Measurements from ENCODE around the gene PEX26. TPM values are rescaled to one million over a fixed set of nuclear protein-coding genes. Genes with fewer than 3 reads are reported as not detected.
"Not testable (repeated sequence)": the region's sequence is repeated elsewhere in the genome, so short reads cannot be mapped to it uniquely, and the experiment has no call there.

The PEX26 gene
- total RNA-seq, 1 donor from 2014 or later = 24.7 TPM

- no peak for DNase-seq (ENCODE audit: low read depth, low spot score)
Observed at GRCh38 chr22:18116634-18117033, 38.8 kb downstream of the PEX26 start.

GRCh38 chr22:18118345-18118915 lies 40.6 kb downstream of the PEX26 start:
- no peak for DNase-seq (ENCODE audit: low read depth, low spot score)

GRCh38 chr22:18119409-18120110 lies 41.8 kb downstream of the PEX26 start:
- no peak for DNase-seq (ENCODE audit: low read depth, low spot score)

- no peak for DNase-seq (ENCODE audit: low read depth, low spot score)
Observed at GRCh38 chr22:18120857-18121256, 43.1 kb downstream of the PEX26 start.

- DNase-seq (ENCODE audit: low read depth, low spot score) = no peak
Observed at GRCh38 chr22:18121506-18121905, 43.7 kb downstream of the PEX26 start.

GRCh38 chr22:18121954-18122554 lies 44.3 kb downstream of the PEX26 start:
- DNase-seq (ENCODE audit: low read depth, low spot score) = no peak

GRCh38 chr22:18123476-18124025 lies 45.8 kb downstream of the PEX26 start:
- DNase-seq (ENCODE audit: low read depth, low spot score) = not testable (repeated sequence)

GRCh38 chr22:18126606-18127005 lies 48.8 kb downstream of the PEX26 start:
- no peak for DNase-seq (ENCODE audit: low read depth, low spot score)

GRCh38 chr22:18130018-18130417 lies 52.2 kb downstream of the PEX26 start:
- DNase-seq (ENCODE audit: low read depth, low spot score) = no peak

GRCh38 chr22:18130699-18131429 lies 53.1 kb downstream of the PEX26 start:
- DNase-seq (ENCODE audit: low read depth, low spot score) = no peak

- no peak for DNase-seq (ENCODE audit: low read depth, low spot score)
Observed at GRCh38 chr22:18133452-18133851, 55.7 kb downstream of the PEX26 start.

- no peak for DNase-seq (ENCODE audit: low read depth, low spot score)
Observed at GRCh38 chr22:18136563-18137320, 59.0 kb downstream of the PEX26 start.

GRCh38 chr22:18141004-18141403 lies 63.2 kb downstream of the PEX26 start:
- DNase-seq (ENCODE audit: low read depth, low spot score) = not testable (repeated sequence)

GRCh38 chr22:18144105-18144504 lies 66.3 kb downstream of the PEX26 start:
- no peak for DNase-seq (ENCODE audit: low read depth, low spot score)

- no peak for DNase-seq (ENCODE audit: low read depth, low spot score)
Observed at GRCh38 chr22:18145676-18146388, 68.0 kb downstream of the PEX26 start.

- no peak for DNase-seq (ENCODE audit: low read depth, low spot score)
Observed at GRCh38 chr22:18146389-18146753, 68.6 kb downstream of the PEX26 start.

GRCh38 chr22:18147791-18148190 lies 70.0 kb downstream of the PEX26 start:
- no peak for DNase-seq (ENCODE audit: low read depth, low spot score)

GRCh38 chr22:18148293-18148965 lies 70.6 kb downstream of the PEX26 start:
- DNase-seq (ENCODE audit: low read depth, low spot score) = no peak

- no peak for DNase-seq (ENCODE audit: low read depth, low spot score)
Observed at GRCh38 chr22:18152519-18152918, 74.7 kb downstream of the PEX26 start.

GRCh38 chr22:18154821-18155390 lies 77.1 kb downstream of the PEX26 start:
- DNase-seq (ENCODE audit: low read depth, low spot score) = no peak
